ENCODE measurements around the gene TPM4. TPM values are rescaled to one million over a fixed set of nuclear protein-coding genes. Genes with fewer than 3 reads are reported as not detected.

The TPM4 gene
- total and polyA plus RNA-seq, 8 donors, result 167 to 609 (median 351) TPM

DNA sequence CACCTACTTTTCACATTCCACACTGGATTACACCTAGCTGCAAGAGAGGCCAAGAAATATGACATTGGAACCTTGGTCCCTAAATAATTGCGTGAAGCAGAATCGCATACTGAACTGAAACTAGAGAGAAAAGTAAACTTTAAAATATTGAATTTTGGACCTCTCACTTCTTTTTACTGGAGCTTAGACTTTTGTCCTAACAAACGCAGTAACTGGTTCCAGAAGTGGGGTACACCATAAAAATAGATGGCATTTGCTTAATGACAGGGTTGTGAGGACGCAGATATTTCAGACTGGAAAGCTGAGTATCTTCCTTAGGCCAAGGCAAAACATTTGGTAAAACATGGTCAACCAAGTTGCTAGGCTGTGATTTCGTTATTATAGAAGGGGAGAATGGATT, 19.2 kb upstream of the TPM4 start:
- Histone ChIP-seq H3K4me3 (no peak overlapping the region), H3K27me3 (no peaks in the 10 kb centered on the region), H3K27ac (no peak overlapping the region), H3K9me3 (peaks cover 0 to 26% (median 4%) of the 10 kb centered on the region in 4 donors), H3K4me1 (no peaks in the 10 kb centered on the region), H3K36me3 (no peaks in the 10 kb centered on the region)
- TF ChIP-seq POLR2AphosphoS5 (IDR thresholded peaks at IDR 0.05), result no peak
- no peak for TF ChIP-seq CTCF (IDR thresholded peaks at IDR 0.05)
- TF ChIP-seq POLR2A (IDR thresholded peaks at IDR 0.05), result no peak
- TF ChIP-seq EP300 (IDR thresholded peaks at IDR 0.05), result no peak
- intact Hi-C loops (cut with DNase I; ENCODE audit: low total_unique reads), result no loop called here
- WGBS, 5 donors, result 27 to 65% (median 57%) methylated on average over 5 of the region's 5 CpGs
- no peak for DNase-seq

- Histone ChIP-seq H3K4me1 (peaks cover 0 to 4% (median 0%) of the 10 kb centered on the region in 4 donors), H3K4me3 (no peak overlapping the region), H3K9me3 (peaks cover 0 to 25% (median 4%) of the 10 kb centered on the region in 4 donors), H3K27ac (no peak overlapping the region), H3K36me3 (no peaks in the 10 kb centered on the region), H3K27me3 (no peaks in the 10 kb centered on the region)
- 21 to 39% (median 34%) methylated on average over 2 of the region's 2 CpGs for WGBS, 5 donors
- DNase-seq, result no peak
- intact Hi-C loops (cut with DNase I; ENCODE audit: low total_unique reads), result no loop called here
- TF ChIP-seq CTCF (IDR thresholded peaks at IDR 0.05) (no peak), POLR2AphosphoS5 (IDR thresholded peaks at IDR 0.05) (no peak), EP300 (IDR thresholded peaks at IDR 0.05) (no peak), POLR2A (IDR thresholded peaks at IDR 0.05) (no peak)
These were observed 16.0 kb upstream of the TPM4 start for GRCh38 chr19:16060294-16060693.

- Histone ChIP-seq H3K4me3 (no peak overlapping the region), H3K4me1 (peaks cover 4 to 13% (median 7%) of the 10 kb centered on the region in 4 donors), H3K9me3 (peaks cover 0 to 14% (median 2%) of the 10 kb centered on the region in 4 donors), H3K27me3 (no peaks in the 10 kb centered on the region), H3K36me3 (no peaks in the 10 kb centered on the region), H3K27ac (no peak overlapping the region)
- intact Hi-C loops (cut with DNase I; ENCODE audit: low total_unique reads), result no loop called here
- TF ChIP-seq POLR2A (IDR thresholded peaks at IDR 0.05) (no peak), POLR2AphosphoS5 (IDR thresholded peaks at IDR 0.05) (no peak), EP300 (IDR thresholded peaks at IDR 0.05) (no peak), CTCF (IDR thresholded peaks at IDR 0.05) (no peak)
- DNase-seq, result peak in 1 of 2 donors; percentile 15
- 61 to 88% (median 69%) methylated on average over 4 of the region's 4 CpGs for WGBS, 5 donors
These were observed 14.4 kb upstream of the TPM4 start for GRCh38 chr19:16061943-16062342.

GRCh38 chr19:16062789-16063188, 13.5 kb upstream of the TPM4 start:
- Histone ChIP-seq H3K4me1 (peaks cover 6 to 16% (median 12%) of the 10 kb centered on the region in 4 donors), H3K27me3 (no peaks in the 10 kb centered on the region), H3K4me3 (no peak overlapping the region), H3K9me3 (peaks cover 0 to 9% (median 0%) of the 10 kb centered on the region in 4 donors), H3K36me3 (no peaks in the 10 kb centered on the region), H3K27ac (no peak overlapping the region)
- intact Hi-C loops (cut with DNase I; ENCODE audit: low total_unique reads), result no loop called here
- peak; percentile 70 to 72 for DNase-seq
- WGBS, 5 donors, result 65 to 87% (median 82%) methylated on average over 2 of the region's 2 CpGs
- TF ChIP-seq POLR2A (IDR thresholded peaks at IDR 0.05), result no peak
- TF ChIP-seq CTCF (IDR thresholded peaks at IDR 0.05), result peak in 5 of 7 experiments; percentile 58 to 85 (median 64)
